Stimulated activated naive CD4-positive, alpha-beta T cell treated with Interleukin-2 at 50 U/mL for 16 hours (primary cell): Measurements from ENCODE around the gene THSD1.

ENCODE experiments used
- DNase-seq: peaks from one replicate; lab custom pipeline; 2025; lab: John Stamatoyannopoulos, UW

The THSD1 gene, protein sequence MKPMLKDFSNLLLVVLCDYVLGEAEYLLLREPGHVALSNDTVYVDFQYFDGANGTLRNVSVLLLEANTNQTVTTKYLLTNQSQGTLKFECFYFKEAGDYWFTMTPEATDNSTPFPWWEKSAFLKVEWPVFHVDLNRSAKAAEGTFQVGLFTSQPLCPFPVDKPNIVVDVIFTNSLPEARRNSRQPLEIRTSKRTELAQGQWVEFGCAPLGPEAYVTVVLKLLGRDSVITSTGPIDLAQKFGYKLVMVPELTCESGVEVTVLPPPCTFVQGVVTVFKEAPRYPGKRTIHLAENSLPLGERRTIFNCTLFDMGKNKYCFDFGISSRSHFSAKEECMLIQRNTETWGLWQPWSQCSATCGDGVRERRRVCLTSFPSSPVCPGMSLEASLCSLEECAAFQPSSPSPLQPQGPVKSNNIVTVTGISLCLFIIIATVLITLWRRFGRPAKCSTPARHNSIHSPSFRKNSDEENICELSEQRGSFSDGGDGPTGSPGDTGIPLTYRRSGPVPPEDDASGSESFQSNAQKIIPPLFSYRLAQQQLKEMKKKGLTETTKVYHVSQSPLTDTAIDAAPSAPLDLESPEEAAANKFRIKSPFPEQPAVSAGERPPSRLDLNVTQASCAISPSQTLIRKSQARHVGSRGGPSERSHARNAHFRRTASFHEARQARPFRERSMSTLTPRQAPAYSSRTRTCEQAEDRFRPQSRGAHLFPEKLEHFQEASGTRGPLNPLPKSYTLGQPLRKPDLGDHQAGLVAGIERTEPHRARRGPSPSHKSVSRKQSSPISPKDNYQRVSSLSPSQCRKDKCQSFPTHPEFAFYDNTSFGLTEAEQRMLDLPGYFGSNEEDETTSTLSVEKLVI

DNA sequence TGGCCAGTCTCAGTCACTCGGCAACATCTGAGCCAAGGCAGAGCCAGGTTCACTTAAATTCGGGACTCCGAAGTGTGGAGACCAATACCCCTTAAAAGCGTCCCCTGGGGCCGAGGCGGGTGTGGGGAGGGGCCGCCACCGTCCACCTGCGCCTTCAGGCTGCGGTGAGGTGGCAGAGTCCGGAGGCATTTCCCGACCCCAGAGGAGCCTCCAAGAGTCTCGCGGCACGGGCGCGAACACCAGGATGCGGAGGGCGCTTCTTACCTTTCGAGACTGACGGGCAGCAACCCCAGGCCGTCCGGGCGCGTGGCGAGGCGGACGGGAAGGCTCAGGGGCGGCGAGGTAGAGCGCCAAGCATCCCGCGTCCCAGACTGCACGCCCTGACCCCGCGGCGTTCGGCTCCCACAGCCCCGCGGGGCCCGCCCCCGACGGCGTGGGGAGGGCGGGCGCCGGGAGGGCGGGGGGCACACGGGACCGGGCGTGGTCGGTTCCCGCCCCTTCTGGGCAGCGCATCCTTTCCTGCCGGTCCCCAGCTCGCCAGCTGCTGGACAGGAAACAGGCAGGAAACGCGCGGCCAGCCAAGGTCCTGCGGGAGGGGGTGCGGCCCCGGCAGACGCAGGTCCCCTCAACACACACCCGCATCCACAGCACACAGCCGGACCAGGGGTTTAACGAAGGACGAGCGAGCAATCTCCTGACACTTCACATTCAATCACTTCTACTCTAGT is at the start of gene THSD1:
TSS of gene THSD1 (minus strand) at position 406 of the 728 bp plus-strand sequence. CDS start 3,572 bp downstream, outside the sequence.
- no peak for DNase-seq

DNA sequence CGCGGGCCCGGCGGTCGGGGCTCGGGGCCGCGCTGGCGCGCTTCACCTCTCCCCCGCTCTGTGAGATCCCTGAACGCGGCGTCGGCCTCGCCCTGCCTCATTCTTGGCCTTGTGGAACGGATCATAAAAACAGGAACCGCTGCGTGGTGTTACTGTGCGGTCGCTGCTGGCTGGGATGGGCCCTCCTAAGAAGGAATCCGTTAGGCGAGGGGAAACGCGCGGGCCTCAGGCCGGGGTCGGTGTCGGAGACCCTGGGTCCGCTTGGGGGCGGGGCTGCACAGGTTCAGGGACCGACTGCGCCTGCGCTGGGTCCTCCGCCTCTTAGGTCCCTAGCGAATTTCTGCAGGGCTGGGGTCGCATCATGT is 49.7 kb upstream of the THSD1 start:
- peak; percentile 77 for DNase-seq

DNA sequence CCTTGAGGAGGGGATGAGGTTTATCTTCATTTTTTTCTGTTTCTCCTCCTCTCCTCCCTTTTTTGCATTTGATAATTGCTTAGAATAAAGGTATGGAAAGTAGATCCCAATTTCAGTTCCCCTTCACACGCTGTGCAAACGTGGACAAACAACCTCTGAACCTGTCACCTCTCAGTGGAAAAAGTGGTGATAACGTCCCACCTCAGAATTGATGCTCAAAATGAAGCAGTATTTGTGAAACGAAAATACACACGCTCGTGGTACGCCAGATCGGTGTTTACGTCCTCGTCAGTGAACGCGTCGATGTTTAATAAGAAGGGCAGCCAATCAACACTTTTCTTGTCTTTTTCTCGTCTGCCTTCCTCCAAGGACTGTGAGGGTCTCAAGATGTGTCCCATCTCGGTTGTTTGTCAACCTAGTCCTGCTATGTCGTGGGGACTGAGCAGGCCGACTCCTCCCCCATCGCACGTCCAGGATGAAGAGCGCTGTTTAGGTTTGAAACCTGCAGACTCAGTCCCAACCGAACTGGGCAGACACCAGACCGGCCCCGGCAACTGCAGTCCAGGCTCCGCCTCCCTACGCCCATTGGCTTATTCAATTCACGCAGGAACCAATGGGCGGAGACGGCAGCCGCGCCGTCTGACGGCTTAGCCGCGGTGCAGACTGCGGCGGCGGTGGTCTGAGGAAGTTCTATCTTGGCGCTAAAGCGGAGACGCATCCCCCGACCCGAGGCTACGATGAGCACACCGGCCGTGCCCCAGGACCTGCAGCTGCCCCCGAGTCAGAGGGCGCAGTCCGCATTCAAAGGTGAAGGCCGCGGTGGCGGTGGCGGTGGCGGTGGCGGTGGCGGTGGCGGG is 49.1 kb upstream of the THSD1 start, which contains the start of gene CKAP2:
TSS of gene CKAP2 (plus strand) at position 659 of the 857 bp plus-strand sequence. CDS start at position 738, 79 bp downstream.
- peak; percentile 93 for DNase-seq

DNA sequence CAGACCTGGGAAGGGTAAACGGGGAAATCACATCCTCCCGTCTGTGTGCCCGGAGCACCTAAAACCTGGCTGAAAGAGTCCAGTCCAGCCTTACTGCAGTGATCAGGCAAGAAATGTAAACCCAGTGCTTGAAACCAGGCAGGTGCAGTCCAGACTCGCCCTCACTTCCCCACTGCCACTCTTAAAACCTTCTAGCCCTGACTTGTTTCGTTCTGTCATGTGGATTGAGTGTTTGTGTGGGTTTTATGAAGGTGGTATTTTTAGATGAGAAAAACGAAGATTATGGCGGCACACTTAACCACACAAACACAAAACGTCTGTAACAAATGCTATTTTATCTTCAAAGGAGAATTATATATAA is 48.5 kb upstream of the THSD1 start:
- no peak for DNase-seq

DNA sequence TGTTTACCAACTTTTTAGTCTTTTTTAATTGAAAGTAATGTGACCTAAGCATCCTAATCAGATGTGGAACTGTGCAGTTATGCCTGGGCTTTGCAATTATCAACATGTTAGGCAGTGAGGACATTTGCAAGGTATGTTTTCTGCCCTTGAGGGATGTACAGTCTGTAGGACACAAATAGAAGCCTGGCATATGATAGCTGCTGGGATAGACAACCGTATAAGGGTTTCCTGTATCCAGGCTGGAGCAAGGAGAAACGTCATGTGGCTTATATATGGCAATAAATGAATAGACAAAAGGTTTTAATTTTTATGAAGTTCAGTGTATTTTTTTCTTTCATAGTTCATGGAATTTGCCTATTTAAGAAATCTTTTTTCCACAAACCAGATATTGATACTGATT is 46.5 kb upstream of the THSD1 start:
- DNase-seq: no peak

DNA sequence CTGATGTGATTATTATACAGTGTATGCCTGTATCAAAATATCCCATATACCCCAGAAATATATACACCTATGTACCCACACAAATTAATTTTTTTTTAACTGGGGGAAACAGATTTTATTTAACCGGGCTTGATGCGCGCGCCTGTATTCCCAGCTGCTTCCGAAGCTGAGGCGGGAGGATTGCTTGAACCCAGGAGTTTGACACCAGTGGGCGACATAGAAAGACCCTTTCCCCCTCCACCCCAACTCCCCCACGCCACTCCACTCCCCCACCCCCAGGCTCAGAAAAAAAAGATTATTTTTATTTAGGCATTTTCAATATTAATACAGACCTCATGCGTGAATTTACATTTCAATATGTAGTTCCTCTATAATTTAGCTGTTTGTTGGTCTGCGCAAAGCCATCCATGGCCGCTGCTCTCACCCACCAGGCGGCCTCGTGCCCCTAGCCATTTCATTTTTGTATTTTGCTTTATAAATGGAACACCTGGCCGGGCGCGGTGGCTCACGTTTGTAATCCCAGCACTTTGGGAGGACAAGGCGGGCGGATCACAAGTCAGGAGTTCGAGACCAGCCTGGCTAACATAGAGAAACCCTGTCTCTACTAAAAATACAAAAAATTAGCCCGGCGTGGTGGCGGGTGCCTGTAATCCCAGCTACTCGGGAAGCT is 45.3 kb upstream of the THSD1 start:
- no peak for DNase-seq

DNA sequence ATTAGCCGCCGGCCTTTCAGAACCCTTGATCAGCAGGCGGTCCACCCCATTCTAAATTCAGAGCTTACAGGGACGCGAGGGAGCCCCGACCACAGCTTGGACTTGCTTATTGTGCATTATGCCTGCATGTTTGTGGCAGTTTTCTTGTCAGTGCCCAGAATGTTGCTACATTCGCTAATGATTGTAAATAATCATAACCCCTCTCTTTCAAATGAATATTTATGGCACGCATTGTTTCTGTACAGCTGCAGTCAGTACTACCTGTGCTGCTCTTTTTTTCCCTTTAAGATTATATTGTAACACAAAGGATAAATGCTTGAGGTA is 44.8 kb upstream of the THSD1 start:
- no peak for DNase-seq

DNA sequence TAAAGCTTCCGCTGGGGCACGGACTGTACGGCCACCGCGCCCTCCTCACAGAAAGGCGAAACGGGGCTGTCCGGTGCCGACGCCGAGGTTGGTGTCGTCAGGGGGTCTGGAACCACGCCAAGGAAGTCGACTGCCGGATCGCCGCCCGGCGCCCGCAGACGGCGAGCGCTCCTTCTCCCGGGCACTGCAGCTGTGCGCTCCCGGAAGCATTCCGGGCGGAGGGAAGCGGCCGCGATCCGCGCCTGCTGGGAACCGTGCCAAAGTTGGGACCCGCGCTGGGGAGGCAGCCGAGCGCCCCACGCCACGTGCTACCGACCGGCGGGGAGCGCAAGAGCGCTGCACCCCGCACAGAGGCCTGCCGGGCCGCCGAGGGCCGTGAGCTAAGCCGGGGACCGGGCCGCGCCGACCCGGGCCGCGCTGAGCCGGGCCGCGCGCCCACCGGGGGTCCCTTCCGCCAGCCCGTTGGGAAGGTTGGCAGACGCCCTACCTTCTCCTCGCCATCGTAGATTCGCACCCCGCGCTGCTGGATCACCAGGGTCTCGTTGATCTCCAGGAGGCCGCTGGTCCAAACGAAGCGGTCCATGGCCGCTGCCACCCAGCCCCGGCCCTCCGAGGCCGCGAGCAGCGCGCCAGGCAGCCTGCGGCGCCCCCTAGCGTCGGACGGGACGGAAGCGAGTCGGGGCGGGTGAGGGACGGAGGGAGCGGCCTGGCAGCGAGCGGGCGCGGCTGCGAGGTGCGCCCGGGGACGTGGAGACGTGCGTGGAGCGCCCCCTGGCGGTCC is 44.2 kb upstream of the THSD1 start, which contains the start of gene VPS36:
TSS of gene VPS36 (minus strand) at position 623 of the 781 bp plus-strand sequence. CDS start at position 583, 40 bp downstream.
- peak; percentile 93 for DNase-seq

DNA sequence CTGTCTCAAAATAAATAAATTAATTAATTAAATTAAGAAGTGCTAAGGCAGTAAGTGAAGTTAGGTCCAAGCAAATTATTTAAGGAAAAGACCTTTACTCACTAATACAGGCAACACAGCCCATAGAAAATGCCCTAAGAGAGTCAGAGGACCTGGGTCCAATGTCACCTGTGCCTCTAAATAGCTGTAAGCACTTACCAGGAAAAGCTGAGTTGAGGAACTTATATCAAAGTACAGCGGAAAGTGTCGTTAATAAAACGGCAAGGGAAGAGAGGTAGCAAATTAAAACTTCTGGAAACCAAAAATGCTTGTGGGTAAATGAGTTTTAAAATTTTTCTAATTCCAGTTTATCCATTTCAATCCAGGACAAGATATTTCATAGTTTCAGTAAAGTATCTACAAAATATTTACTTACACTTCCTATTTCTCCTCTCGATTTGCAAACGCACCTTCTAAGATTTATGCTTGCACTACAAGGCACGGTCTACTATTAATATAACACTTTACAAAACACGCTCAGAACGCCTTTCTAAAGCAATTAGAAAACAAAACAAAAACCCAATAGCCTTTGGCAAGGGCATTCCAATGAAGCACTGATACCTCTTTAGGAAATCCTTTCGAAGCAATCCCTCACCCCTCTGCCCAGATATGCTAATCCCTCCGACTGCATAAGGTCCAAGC is 43.5 kb upstream of the THSD1 start:
- no peak for DNase-seq

DNA sequence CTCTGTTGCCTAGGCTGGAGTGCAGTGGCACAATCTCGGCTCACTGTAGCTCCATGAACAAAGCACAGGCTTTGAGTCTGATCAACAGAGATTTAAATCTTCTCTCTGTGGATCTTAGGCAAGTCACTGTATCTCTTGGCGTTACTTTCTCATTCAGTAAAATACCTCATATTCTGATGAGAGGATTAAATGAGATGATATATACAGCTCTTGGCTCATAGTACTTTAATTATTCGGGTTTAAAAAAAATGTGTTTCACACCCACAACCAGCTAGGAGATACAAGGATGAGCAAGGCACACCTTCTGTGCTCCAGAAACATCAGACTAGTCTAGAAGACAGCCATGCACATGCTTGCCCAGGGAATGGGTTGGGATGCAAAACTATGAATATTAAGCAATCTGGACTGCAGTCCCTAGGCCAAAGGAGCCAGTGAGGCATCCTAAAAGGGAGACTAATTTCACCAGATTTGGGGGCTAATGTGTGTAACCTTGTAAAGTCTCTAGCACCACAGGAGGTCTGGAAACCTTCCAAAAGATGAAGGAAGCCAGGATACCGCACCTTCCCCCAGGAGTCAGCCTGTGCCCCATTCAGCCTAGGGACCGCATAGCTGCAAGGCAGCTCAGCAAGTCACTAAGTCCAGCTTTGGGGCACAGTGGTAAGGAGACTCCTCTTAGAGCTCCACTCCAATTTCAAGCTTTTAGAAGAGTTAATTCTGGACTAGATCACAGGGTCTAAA is 42.0 kb upstream of the THSD1 start:
- DNase-seq: no peak

DNA sequence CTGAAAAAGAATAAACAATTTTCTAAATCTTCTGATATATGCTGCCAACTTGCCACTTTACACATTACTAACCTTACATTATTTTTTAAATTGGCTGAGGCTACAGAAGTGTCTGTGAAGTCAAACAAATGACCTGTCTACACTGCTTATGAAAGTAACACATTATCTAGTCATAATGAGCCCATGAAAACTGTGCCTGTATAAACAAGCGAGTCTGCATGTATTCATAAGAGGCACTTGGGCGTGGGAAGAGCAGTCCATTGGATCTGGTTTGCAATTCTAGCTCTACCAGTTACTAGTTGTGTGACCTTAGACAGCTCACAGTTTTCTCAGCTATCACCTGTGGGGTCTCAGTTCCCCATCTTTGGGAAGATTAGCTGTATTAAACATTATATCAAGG is 41.4 kb upstream of the THSD1 start:
- DNase-seq: no peak

DNA sequence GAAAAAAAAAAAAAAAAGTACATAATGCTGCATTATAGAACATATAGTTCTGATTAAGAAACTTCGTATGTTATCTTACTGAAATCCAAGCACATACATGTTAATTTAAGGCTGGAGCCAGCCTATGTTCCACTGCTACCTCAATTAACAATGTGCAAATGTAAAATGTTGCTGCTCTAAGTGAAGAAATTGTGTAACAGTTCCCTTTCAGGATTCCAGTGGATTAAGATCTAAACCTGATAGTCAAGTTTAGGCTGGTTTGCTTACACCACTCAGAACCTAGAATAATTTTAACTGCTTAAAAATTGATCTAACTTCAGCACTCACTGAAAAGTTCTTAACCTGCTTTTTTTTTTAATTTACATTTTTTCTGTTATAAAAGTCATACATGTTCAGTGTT is 40.3 kb upstream of the THSD1 start:
- DNase-seq: no peak

DNA sequence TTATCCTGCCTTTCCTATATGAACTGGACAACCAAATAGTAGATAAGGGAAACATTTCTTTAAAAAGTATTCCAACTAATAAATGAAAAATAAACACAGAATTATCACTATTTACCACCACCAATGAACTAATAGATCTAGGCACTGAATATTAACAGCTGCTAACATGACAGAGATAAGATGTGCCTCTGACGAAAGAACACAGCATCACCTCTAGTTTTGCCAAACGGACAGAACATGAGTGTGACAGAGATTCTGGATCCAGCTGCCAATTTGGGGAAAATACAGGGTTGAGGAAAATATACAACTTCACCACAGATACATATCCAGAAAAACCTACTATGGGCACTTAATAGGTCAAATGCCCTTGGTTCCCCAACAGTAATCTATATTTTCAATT is 26.5 kb upstream of the THSD1 start:
- no peak for DNase-seq

DNA sequence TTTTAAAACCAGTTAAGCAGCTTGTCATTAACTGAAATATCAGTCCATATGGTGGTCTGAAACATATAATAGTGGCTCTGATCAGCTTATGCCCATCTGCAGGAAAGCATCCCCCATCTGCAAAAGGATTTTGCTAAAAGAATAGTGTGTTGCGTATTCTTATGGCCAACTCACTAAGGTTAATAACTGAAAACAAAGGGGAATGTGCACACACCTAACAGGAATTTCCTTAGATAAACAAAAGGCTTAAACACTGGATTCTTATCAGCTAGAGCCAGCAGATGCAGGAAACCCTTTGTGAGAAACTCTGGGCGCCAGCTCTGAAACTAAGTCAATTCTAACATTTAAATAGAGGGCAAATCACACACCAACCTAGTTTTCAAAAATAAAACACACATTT is 22.3 kb upstream of the THSD1 start:
- DNase-seq: no peak

DNA sequence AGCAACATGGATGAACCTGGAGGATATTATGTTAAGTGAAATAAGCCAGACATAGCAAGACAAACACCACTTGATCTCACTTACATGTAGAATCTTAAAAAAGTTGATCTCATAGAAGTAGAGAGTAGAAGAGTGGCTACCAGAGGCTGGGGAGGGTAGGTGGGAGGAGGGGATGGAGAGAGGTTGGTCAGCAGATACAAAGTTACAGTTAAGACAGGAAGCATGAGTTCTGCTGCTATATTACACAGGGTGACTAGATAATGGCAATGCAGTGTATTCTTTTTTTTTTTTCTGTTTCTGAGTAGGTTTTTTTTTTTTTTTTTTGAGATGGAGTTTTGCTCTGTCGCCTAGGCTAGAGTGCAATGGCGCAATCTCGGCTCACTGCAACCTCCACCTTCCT is 15.2 kb upstream of the THSD1 start:
- DNase-seq: no peak

DNA sequence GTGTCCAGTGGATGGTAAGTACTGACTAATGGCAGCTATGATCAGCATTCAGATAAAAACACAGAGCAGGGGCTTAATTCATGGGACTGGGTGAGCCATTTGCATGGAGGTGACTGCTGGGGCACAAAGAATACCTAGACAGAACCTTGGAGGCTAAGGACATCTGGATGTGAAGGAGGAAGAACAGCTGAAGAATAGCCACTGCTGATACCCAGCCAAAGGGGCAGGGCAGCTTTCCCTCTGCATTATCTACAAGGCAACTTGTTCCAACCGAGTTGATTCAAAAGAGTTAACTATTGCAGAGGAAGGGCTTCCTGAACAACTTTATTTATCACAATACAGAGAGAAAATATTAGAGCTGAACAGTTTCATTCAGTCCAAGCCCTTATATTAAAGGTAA is 13.1 kb upstream of the THSD1 start:
- DNase-seq: no peak

DNA sequence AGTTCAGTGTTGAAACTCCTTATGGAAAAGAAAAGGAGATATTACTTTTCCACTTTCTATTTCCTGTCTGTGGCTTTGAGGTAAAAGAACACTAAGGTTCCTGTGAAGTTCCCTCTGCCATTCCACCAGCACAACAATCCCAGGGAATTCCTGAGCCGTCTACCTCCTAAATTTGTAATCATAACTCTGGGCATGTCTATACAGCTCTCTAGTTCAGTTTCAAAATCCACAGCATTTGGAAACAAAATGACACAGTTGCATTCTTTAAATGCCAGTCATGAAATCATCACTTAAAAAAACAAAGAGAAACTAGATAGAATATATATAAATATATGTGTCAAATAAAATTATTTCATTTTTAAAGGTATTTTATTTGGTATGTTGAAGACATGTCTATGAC is 9.0 kb upstream of the THSD1 start:
- no peak for DNase-seq

DNA sequence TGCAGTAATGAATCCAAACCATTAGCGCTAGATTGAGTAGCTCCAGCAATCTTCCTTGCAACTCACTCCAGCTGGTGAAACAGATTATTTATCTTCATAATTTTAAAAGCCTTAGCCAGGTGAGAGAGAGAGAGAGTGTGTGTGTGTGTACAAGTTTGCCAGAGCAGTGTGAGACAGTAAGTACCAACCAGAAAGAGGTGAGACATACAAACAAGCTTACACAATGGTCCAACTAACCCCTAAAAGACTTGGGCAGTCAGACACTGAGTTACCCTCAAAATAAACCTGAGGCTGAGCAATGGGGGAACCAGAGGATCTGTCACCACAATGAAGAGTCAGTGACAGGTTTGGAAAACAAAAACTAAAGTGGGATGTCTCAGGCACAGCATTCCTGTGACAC is 8.1 kb upstream of the THSD1 start:
- no peak for DNase-seq

DNA sequence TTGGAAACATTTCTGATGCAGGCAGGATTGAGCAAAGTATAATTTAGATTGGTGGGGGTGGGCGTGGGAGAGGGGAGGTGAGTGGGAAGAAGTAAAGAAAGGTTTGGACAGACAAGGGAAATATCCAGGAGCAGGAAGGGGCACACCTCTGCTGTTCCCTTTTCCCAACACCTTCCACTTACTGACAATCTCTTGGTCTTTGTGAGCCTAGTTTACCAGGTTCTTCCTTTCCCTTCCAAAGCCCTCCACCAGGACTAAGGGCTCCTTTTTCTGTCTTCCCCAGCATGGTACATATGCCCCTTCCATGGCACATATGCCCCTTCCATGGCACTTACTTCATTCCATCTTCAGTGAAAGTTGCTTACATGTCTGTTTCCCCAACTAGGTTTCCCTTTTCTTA is 6.2 kb upstream of the THSD1 start:
- DNase-seq: no peak
